Hematopoietic multipotent progenitor cell treated with erythropoietin and hydrocortisone succinate and interleukin-3 and kit ligand, for 4 days (in vitro differentiated cells): ENCODE measurements around the gene POLR2J2.
"Not testable (repeated sequence)": the region's sequence is repeated elsewhere in the genome, so short reads cannot be mapped to it uniquely, and the experiment has no call there.

Experiments used
- DNase-seq: peaks from one replicate; pipeline ENCODE4 v3.0.0-alpha.2; 2015

The POLR2J2 gene

GRCh38 chr7:102667523-102667922 is 3.9 kb downstream of the POLR2J2 start:
- not testable (repeated sequence) for DNase-seq

GRCh38 chr7:102666850-102667249 is 4.6 kb downstream of the POLR2J2 start:
- DNase-seq: not testable (repeated sequence)

- not testable (repeated sequence) for DNase-seq
Measured at GRCh38 chr7:102664765-102665164, 6.7 kb downstream of the POLR2J2 start.

GRCh38 chr7:102649924-102650323 is 21.5 kb downstream of the POLR2J2 start, which contains the start of gene SPDYE2B:
Gene SPDYE2B, plus strand, starts transcription at chr7:102650319. Its CDS starts 2,030 bp downstream, at chr7:102652349.
- DNase-seq: not testable (repeated sequence)

- not testable (repeated sequence) for DNase-seq
Measured at GRCh38 chr7:102647813-102648212, 23.6 kb downstream of the POLR2J2 start.

- DNase-seq: not testable (repeated sequence)
Measured at GRCh38 chr7:102643404-102643803, 28.1 kb downstream of the POLR2J2 start.

GRCh38 chr7:102642691-102643090 is 28.8 kb downstream of the POLR2J2 start, which contains the start of gene UPK3BL1:
Gene UPK3BL1, minus strand, starts transcription at chr7:102642791. Its CDS starts 50 bp downstream, at chr7:102642741.
- DNase-seq: not testable (repeated sequence)

- DNase-seq: peak; percentile 0
Measured at GRCh38 chr7:102638848-102639247, 32.6 kb downstream of the POLR2J2 start.

GRCh38 chr7:102636956-102637355 is 34.5 kb downstream of the POLR2J2 start:
- not testable (repeated sequence) for DNase-seq

GRCh38 chr7:102635354-102635753 is 36.1 kb downstream of the POLR2J2 start:
- not testable (repeated sequence) for DNase-seq

GRCh38 chr7:102634299-102634698 is 37.2 kb downstream of the POLR2J2 start:
- not testable (repeated sequence) for DNase-seq

GRCh38 chr7:102630622-102631021 is 40.8 kb downstream of the POLR2J2 start:
- not testable (repeated sequence) for DNase-seq

- DNase-seq: not testable (repeated sequence)
Measured at GRCh38 chr7:102627271-102627904, 44.1 kb downstream of the POLR2J2 start.

GRCh38 chr7:102618122-102618521 is 53.3 kb downstream of the POLR2J2 start:
- not testable (repeated sequence) for DNase-seq

- DNase-seq: peak; percentile 13
Measured at GRCh38 chr7:102616507-102617125, 54.8 kb downstream of the POLR2J2 start, which contains the start of gene RASA4. Gene RASA4, minus strand, starts transcription at chr7:102616756. Its CDS starts 67 bp downstream, at chr7:102616689.
